ENCODE data around the gene DTD1. TPM values are rescaled to one million over a fixed set of nuclear protein-coding genes. Genes with fewer than 3 reads are reported as not detected.

DTD1 gene
- total RNA-seq, 1 donor from 2014 or later, result 23.7 TPM

- H3K4me1 Mint-ChIP-seq, result peaks cover 11% of the 10 kb centered on the region
- H3K4me3 Mint-ChIP-seq, result no peak overlapping the region
- TF ChIP-seq CTCF (IDR thresholded peaks at IDR 0.05; ENCODE audit: unreplicated experiment), result no peak
- DNase-seq (ENCODE audit: low spot score in 2 of 2, unreplicated experiment in 2 of 2), result no peak
- H3K36me3 Mint-ChIP-seq, result no peaks in the 10 kb centered on the region
- H3K9me3 Mint-ChIP-seq, result no peaks in the 10 kb centered on the region
- H3K27me3 Mint-ChIP-seq (ENCODE audit: low read depth), result no peaks in the 10 kb centered on the region
- no peak overlapping the region for H3K27ac Mint-ChIP-seq
Measured at GRCh38 chr20:18589941-18590674, 2.3 kb downstream of the DTD1 start.

- Mint-ChIP-seq H3K4me3 (no peak overlapping the region), H3K27ac (no peak overlapping the region), H3K36me3 (peaks cover 19% of the 10 kb centered on the region), H3K4me1 (no peaks in the 10 kb centered on the region), H3K9me3 (peaks cover 9% of the 10 kb centered on the region), H3K27me3 (ENCODE audit: low read depth) (no peaks in the 10 kb centered on the region)
- no peak for TF ChIP-seq CTCF (IDR thresholded peaks at IDR 0.05; ENCODE audit: unreplicated experiment)
- DNase-seq (ENCODE audit: low spot score in 2 of 2, unreplicated experiment in 2 of 2), result no peak
Measured at GRCh38 chr20:18596270-18596669, 8.4 kb downstream of the DTD1 start.

GRCh38 chr20:18609741-18610140 lies 21.9 kb downstream of the DTD1 start:
- no peak for TF ChIP-seq CTCF (IDR thresholded peaks at IDR 0.05; ENCODE audit: unreplicated experiment)
- H3K9me3 Mint-ChIP-seq, result no peaks in the 10 kb centered on the region
- no peaks in the 10 kb centered on the region for H3K4me1 Mint-ChIP-seq
- H3K4me3 Mint-ChIP-seq, result no peak overlapping the region
- no peak for DNase-seq (ENCODE audit: low spot score in 2 of 2, unreplicated experiment in 2 of 2)
- no peak overlapping the region for H3K27ac Mint-ChIP-seq
- H3K27me3 Mint-ChIP-seq (ENCODE audit: low read depth), result no peaks in the 10 kb centered on the region
- H3K36me3 Mint-ChIP-seq, result peaks cover 3% of the 10 kb centered on the region

DNA sequence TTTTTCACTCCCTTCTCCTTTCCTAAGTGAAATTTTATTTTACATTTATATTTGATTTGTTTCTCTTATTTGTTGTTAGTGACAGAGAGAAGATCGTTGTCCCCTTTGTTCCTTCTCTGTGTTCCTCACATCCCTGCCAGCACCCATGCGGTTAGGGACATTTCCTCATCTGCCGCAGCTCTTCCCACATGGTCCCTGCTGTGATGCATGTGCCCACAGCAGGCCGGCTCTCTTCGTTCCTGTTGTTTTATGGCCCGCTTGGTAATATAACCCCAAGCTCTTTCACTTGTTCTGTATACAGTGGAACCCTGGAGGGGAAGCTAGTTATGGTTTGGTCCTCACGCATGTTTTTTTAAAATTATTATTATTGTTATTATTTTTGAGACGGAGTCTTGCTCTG lies 23.6 kb downstream of the DTD1 start:
- Mint-ChIP-seq H3K27ac (no peak overlapping the region), H3K4me1 (no peaks in the 10 kb centered on the region)

DNA sequence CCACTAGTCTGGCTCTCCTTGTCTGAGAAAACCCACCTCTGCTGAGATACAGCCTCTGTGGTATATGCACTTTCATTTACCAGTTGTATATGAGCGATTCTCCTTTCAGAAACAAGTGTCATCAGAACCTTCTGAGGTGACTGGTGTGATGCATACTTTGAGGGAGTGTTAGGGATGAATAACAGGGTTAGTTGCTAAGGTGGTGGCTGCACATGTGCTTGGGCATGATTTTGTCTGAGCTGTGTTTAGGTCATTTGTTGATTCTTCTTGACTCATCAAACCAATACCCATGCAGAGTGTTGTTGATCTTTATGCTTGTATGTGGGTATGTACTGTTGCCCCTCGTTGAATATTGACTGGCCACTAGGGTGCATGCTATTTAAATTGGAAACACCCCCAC lies 25.7 kb downstream of the DTD1 start:
- H3K36me3 Mint-ChIP-seq, result peaks cover 16% of the 10 kb centered on the region
- peaks cover 8% of the 10 kb centered on the region for H3K9me3 Mint-ChIP-seq
- H3K27ac Mint-ChIP-seq, result no peak overlapping the region
- TF ChIP-seq CTCF (IDR thresholded peaks at IDR 0.05; ENCODE audit: unreplicated experiment), result no peak
- H3K4me1 Mint-ChIP-seq, result no peaks in the 10 kb centered on the region
- DNase-seq (ENCODE audit: low spot score in 2 of 2, unreplicated experiment in 2 of 2), result no peak
- H3K27me3 Mint-ChIP-seq (ENCODE audit: low read depth), result no peaks in the 10 kb centered on the region
- no peak overlapping the region for H3K4me3 Mint-ChIP-seq

More for the DNA sequence above, 23.6 kb downstream of the DTD1 start:
- Mint-ChIP-seq H3K36me3 (peaks cover 6% of the 10 kb centered on the region), H3K27me3 (ENCODE audit: low read depth) (no peaks in the 10 kb centered on the region), H3K9me3 (no peaks in the 10 kb centered on the region), H3K4me3 (no peak overlapping the region)
- TF ChIP-seq CTCF (IDR thresholded peaks at IDR 0.05; ENCODE audit: unreplicated experiment), result no peak
- DNase-seq (ENCODE audit: low spot score in 2 of 2, unreplicated experiment in 2 of 2), result no peak

All from mesothelial cell of epicardium (in vitro differentiated cells).